Smooth muscle cell of the brain vasculature (primary cell): ENCODE results near the gene HPCA.

Experiments used
- DNase-seq: peaks from one replicate; pipeline ENCODE4 v3.0.0-alpha.2; 2012; ENCODE audit warnings: low read depth, low spot score

The HPCA gene

DNA sequence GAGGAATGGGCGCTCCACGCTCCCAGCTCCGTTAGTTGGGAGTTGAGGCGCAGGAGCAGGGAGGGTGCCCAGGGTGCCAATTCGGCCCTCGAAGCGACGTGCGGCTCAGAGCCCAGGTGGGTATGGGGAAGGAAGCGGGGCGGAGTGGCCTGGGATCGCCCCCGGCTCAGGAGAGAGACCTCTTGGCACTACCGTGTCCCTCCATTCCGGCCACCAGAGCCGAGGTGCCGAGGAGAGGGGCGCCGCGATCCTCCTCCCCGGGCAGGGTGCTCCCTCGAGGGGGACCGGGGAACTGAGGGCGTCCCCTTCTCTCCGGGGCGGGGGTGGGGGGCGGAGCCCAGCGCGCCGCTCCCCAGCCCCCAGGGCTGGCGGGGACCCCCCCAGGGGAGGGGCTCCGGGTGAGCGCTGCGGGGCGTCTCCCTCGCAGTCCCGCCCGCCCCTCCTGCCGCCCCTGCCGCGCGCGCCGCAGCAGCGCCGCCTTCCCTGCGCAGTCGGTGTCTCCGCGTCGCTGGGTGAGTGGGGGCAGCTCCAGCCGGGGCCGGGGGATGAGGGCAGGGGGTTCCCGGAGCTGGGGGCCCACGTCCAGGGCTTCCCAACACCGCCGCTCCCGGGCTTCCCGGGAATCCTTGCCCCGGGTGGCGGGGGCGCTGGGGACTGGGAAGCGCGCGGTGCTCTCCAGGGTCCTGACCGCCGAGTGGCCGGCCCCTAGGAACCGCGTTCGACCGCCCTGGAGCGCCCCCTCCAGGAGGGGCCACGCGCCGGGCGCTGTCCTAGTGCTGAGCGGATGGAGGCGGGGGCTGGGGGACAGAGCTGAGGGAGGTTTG lies at the start of gene HPCA:
TSS of gene HPCA (plus strand) at position 488 of the 824 bp plus-strand sequence. CDS start 2,408 bp downstream, outside the sequence.
- no peak for DNase-seq

DNA sequence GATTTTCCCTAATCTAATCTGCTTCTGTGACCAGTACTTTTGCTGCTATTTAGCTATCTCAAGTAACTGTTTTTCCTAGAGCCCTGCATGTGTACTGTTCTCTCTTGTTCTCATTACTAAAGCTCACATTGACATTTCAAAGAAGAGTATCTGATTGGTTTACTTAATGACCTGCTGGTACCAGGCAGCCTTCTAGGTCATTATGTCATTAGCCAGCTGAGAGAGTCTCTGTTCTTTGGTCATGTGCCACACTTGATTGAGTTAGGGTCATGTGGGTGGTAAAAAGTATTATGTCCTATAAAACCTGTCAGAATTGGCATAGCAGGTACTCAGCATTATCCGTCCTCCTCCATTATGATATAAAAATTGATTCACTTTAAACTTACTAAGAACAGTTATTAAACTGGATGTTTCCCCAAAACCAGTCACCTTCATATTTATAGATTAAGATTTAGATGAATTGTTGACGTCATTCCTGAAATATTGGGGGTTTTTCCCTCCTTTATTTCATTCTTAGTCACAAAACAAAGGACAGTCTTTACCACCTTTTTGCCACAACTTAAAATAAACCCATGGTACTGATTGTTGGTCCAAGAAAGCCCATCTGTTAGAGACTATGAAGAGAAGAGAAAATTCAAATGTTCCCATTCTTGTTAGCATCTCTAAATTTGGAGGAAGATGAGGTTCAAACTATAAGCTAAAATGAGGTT lies 37.8 kb upstream of the HPCA start:
- DNase-seq: no peak

GRCh38 chr1:32855861-32856617 lies 30.3 kb upstream of the HPCA start:
- DNase-seq: no peak

DNA sequence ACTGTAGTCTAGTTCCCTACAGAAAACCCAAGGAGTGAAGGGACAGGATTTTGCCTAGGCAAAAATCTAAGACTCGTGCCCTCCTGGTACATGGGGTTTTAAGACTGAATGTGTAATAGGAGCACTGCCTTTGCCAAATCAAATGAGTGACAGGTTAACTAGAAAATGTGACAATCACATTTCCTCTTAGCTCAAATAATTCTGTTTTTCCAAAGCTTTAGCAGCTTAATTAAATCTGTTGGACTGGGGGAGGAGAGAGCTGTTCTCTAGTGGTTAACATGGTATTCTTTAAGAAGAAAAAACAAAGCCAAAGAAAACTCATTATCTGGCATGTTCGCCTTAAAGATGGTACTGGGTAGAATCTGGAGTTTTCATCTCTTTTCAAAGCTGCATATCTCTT lies 28.2 kb upstream of the HPCA start:
- no peak for DNase-seq

GRCh38 chr1:32858791-32859190 lies 27.5 kb upstream of the HPCA start:
- DNase-seq: no peak

GRCh38 chr1:32859915-32860314 lies 26.4 kb upstream of the HPCA start:
- no peak for DNase-seq

DNA sequence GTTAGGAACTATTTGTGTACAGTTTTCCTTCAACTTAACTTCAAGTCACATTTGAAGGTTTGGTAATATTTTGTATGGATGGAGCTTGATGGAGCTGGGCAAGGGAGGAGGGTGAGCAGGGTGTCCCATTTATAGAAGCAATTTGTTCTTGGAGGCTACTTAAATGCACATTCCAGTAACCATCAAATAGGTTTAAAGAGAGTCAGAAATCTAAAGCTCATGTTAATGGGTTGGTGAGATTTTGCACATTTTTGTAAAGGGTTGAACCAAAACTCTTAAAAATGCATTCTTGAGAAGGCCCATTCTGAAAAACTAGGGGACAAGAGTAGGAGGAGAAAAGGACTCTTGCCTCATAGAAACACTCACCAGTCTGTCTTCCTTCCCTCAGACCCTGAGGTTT lies 25.7 kb upstream of the HPCA start:
- no peak for DNase-seq

DNA sequence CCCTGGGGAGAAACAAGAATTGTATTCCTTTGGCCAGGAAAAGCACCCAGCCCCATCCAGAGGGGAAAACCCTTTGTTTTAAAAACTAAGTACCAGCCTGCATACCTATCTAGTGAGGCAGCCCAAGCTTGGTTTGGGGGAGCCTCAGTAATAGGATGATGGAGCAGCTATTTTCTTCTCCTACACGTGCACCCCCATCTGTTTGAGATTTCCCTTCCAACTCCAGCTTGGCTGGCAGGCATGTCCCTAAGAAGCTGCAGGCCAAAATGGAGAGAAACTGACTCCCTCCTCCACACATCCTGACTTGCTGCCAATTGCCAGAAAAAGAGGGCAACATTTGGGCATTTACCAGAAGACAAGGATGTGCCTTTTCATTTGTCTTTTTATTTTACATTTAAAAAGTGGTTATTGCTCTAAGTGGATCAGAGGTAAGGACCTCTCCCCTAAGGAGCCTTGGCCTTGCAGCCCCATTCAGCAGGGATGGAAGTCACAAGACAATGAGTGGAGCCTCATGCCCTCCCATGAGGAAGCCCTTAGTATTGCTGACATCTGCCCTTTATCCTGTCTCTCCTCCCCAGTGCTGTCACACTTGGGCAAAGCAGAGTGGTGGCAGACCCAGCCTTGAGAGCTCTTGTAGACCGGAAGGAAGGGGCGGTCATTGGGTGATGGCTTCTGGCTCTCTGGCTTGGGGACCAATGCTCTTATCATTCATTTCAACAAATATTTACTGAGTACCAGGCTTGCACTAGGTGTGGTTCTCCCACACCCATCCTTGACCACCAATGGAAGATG lies 24.2 kb upstream of the HPCA start:
- DNase-seq: no peak

- DNase-seq: no peak
Measured at GRCh38 chr1:32863218-32863880, 22.9 kb upstream of the HPCA start.

DNA sequence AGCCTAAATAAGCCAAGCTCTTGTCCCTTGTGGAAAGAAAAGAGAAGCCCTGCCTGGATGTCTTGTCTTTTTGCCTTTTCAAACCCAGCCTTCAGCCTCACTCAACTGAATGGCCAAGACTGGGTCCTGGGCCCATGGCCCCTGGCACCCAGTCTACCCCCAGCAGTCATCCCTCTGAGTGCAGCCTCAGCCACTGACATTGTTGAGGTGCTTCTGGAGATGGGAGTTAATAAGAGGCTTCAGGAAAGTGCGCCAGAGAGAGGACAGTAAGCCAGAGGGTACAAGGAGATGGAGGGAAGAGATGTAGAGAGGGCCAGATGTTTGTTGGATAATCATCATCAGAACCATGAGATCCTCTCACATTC lies 22.4 kb upstream of the HPCA start:
- no peak for DNase-seq

- DNase-seq: no peak
Measured at GRCh38 chr1:32864375-32865019, 21.8 kb upstream of the HPCA start.

- DNase-seq: no peak
Measured at GRCh38 chr1:32865639-32866405, 20.5 kb upstream of the HPCA start.

DNA sequence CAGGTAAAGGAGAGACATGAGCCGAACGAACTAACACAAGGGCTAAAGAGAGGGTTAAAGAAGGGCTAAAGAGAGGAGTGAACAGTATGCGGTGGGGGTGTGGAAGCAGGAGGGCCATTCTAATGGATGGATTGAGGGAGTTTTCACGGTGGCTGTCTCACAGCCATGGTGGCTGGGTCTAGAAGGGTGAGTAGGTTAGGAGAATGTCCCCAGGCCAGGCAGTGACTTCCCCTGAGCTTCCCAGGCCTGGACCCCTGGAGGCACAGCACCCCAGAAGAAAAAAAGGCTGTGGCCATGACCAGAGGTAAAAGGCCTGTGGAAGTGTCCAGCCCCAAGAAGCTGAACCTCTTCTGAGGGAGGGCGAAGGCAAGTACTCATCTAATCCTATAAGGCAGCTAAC lies 19.1 kb upstream of the HPCA start:
- no peak for DNase-seq

- no peak for DNase-seq
Measured at GRCh38 chr1:32867671-32868070, 18.6 kb upstream of the HPCA start.

- no peak for DNase-seq
Measured at GRCh38 chr1:32868085-32868484, 18.2 kb upstream of the HPCA start.

GRCh38 chr1:32868806-32869455 lies 17.4 kb upstream of the HPCA start:
- no peak for DNase-seq

DNA sequence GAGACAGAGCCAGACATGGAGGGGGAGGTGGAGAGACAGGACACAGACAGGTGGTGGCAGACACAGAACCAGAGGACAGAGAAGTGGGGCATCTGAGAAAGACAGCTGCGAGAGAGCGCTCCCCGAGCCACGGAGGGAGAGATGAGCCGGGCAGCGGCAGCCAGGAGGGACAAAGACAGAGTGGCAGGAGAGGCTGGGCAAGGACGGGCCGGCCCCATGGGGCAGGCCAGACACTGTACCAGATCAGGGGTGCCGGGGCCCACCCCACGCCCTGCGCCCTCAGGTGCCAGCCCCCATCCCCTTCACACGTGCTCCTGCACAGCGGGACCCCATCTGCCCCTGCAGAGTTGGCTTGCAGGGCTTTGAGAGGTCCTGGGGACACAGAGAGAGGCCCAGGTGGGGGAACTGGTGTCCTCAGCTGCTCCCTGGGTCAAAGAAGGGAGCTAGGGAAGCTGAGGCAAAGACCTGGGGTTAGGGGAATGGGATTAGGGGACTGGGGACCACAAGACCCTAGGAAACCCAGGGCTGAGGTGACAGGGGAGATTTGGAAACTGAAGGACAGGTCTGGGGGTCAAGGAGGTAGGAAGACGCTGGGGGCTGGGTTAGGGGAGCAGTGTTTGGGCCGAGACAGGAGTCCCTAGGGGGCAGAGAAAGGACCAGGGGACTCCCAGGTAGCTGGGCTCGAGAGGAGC lies 16.2 kb upstream of the HPCA start:
- no peak for DNase-seq

DNA sequence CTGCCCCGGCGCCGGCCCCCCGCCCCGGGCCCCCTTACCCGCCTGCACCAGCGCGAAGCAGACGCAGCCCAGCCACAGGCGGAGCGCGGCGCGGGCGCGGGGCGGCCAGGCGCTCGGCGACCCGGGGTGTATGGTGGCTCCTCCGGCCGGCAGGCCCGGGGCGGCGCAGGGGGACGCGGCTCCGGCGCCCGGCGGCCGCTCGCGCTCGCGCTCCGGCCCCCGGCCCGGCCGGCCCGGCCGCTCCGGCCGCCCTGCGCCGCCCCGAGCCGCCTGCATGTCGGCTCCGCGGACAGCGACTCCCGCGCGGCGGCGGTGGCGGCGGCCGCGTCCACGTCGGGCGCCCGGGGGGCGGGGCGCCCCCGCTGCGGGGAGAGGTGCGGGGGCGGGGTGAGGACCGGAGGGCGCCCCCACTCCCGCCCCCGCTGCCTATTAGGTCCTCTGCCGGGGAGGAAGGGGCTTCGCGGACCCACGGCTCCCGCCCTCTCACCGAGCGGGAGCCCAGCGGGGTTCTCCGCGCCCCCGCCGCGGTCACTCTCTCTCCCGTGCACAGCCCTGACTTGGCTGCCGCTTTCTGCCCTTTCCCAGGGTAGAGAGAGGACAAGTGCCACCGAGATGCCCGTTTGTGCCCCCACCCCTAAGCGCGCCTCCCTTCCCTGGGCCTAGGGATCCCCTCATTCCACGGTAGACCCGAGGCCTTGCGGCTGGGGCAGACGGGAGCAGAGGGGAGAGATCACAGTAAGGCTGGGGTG lies 15.5 kb upstream of the HPCA start, which contains the start of gene FNDC5:
TSS of gene FNDC5 (minus strand) at position 298 of the 749 bp plus-strand sequence.
- no peak for DNase-seq
